ENCODE measurements around the gene H6PD.
A peak's percentile ranks its signal among the peaks of the same experiment; 100 is the strongest.
"Not testable (repeated sequence)": the region's sequence is repeated elsewhere in the genome, so short reads cannot be mapped to it uniquely, and the experiment has no call there.

The H6PD gene

GRCh38 chr1:9281071-9281827 lies 46.7 kb downstream of the H6PD start:
- no peak for DNase-seq

GRCh38 chr1:9281908-9282695 lies 47.5 kb downstream of the H6PD start:
- no peak for DNase-seq

GRCh38 chr1:9282696-9282955 lies 48.1 kb downstream of the H6PD start:
- no peak for DNase-seq

- no peak for DNase-seq
These were observed 49.5 kb downstream of the H6PD start for GRCh38 chr1:9284061-9284460.

- DNase-seq: no peak
These were observed 52.0 kb downstream of the H6PD start for GRCh38 chr1:9286556-9286955.

GRCh38 chr1:9289090-9289534 lies 54.5 kb downstream of the H6PD start:
- DNase-seq: peak; percentile 91 to 93

GRCh38 chr1:9289711-9290485 lies 55.3 kb downstream of the H6PD start:
- DNase-seq: no peak

- DNase-seq: no peak
These were observed 57.4 kb downstream of the H6PD start for GRCh38 chr1:9291914-9292360.

GRCh38 chr1:9292361-9293240 lies 58.0 kb downstream of the H6PD start, which contains the start of gene SPSB1:
Gene SPSB1 (plus strand): TSS chr1:9292894. CDS start chr1:9355892, 62,998 bp downstream.
- peak; percentile 49 to 63 for DNase-seq

- no peak for DNase-seq
These were observed 58.6 kb downstream of the H6PD start for GRCh38 chr1:9293241-9293532.

GRCh38 chr1:9293533-9294404 lies 59.2 kb downstream of the H6PD start:
- peak in 1 of 2 donors; percentile 34 for DNase-seq

- DNase-seq: peak in 1 of 2 donors; percentile 27
These were observed 59.8 kb downstream of the H6PD start for GRCh38 chr1:9294405-9294773.

GRCh38 chr1:9294910-9295636 lies 60.5 kb downstream of the H6PD start:
- DNase-seq: peak in 1 of 2 donors; percentile 23

- DNase-seq: no peak
These were observed 61.3 kb downstream of the H6PD start for GRCh38 chr1:9295884-9296283.

- no peak for DNase-seq
These were observed 62.3 kb downstream of the H6PD start for GRCh38 chr1:9296850-9297249.

- no peak for DNase-seq
These were observed 63.3 kb downstream of the H6PD start for GRCh38 chr1:9297831-9298230.

- DNase-seq: no peak
These were observed 63.7 kb downstream of the H6PD start for GRCh38 chr1:9298282-9298681.

- not testable (repeated sequence) for DNase-seq
These were observed 65.3 kb downstream of the H6PD start for GRCh38 chr1:9299571-9300541.

GRCh38 chr1:9300573-9300972 lies 66.0 kb downstream of the H6PD start:
- DNase-seq: no peak
